GM23248 (cell line): ENCODE results near the gene FOLR1.

Experiments
- EZH2 ChIP-seq: fragments of 200-600 bp; sonication (generic); IDR thresholded peaks from 2 replicates; pipeline ENCODE4 v1.6.1; 2018; ENCODE audit warnings: antibody characterized with exemption, mild to moderate bottlenecking; ENCODE audit not compliant: insufficient read depth, poor library complexity, severe bottlenecking
- EZH2phosphoT487 ChIP-seq: fragments of 200-600 bp; sonication (generic); IDR thresholded peaks from 2 replicates; pipeline ENCODE4 v1.6.1; 2018; ENCODE audit warnings: antibody characterized with exemption, moderate library complexity, mild to moderate bottlenecking, low read depth; ENCODE audit not compliant: insufficient read depth

DNA sequence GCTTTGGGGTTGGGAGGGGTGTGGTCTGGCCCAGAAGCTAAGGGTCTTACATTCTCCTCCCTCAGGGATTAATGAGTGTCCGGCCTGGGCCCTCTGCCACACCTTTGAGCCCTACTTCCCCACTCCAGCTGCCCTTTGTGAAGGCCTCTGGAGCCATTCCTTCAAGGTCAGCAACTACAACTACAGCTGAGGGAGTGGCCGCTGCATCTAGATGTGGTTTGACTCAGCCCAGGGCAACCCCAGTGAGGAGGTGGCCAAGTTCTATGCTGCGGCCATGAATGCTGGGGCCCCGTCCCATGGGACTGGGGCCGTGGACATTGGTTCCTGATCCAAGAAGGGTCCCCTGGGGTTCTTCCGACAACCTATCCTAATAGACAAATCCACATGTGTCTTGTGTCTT lies 14.3 kb upstream of the FOLR1 start:
- TF ChIP-seq EZH2, result no peak
- TF ChIP-seq EZH2phosphoT487, result no peak
